Measurements from ENCODE around the gene GIT1. TPM values are rescaled to one million over a fixed set of nuclear protein-coding genes. Genes with fewer than 3 reads are reported as not detected.

Gene GIT1, protein sequence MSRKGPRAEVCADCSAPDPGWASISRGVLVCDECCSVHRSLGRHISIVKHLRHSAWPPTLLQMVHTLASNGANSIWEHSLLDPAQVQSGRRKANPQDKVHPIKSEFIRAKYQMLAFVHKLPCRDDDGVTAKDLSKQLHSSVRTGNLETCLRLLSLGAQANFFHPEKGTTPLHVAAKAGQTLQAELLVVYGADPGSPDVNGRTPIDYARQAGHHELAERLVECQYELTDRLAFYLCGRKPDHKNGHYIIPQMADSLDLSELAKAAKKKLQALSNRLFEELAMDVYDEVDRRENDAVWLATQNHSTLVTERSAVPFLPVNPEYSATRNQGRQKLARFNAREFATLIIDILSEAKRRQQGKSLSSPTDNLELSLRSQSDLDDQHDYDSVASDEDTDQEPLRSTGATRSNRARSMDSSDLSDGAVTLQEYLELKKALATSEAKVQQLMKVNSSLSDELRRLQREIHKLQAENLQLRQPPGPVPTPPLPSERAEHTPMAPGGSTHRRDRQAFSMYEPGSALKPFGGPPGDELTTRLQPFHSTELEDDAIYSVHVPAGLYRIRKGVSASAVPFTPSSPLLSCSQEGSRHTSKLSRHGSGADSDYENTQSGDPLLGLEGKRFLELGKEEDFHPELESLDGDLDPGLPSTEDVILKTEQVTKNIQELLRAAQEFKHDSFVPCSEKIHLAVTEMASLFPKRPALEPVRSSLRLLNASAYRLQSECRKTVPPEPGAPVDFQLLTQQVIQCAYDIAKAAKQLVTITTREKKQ
- total RNA-seq, result 10 to 100 TPM; 78.9 to 82.8 TPM
- polyA plus RNA-seq, result 10 to 100 TPM in 1 of 2 donors, 1 to 10 TPM in 1; 4.2 to 24.9 TPM

DNA sequence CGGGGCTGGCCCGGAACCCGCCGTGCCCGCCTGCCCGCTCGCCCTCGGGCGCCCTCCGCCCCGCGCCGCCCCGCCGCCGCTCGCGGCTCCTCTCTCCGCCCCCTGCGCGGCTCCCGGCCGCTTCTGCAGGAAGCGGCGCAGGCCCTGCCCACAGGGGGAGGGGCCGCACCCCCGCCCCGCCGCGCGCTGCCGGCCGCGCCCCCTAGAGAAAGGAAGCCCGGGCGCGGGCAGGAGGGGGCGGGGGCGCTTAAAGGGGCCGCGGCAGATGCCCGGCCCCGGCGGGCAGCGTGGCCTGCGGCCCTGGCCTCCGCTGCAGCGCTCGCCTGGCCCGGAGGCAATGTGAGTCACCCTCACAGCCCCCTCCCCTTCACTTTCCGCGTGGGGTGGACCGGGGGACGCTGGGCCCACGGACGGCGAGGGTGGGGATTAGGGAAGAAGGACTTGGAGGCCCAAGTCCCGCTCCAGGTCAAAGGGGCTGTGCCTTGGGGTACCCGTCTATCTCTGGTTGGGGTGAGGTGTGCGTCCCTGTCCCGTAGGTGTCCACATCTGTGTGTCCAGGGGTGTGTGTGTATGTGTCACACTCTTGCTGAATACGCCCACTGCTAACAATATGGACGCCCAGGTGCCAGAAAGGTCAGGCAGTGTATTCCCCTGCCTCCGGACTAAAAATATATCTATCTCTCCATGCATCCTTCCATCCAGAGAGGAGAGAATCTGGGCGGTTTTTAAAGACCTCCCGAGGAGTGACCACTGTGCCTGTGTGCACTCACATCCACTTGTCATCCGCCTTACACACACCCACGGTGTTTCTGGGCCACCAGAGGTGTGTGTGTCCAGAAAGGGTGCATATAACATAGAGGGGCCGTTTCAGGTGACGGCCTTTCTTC is at the start of gene GIT1:
Gene GIT1, minus strand, starts transcription at position 125 of the 887 bp plus-strand sequence. CDS start 270 bp downstream, outside the sequence.
- intact Hi-C loops (cut with micrococcal nuclease), result loop anchor here (1.0 to 5.0 kb wide), 4 partner anchors 21 to 341 kb away; partner anchors contain the start of genes SSH2 and TP53I13
- no peaks in the 10 kb centered on the region for H3K27me3 ChIP-seq (ENCODE audit: insufficient read depth, low read length)
- peak within 1 kb of the TSS; percentile 93 to 97 (median 95) for H3K4me3 Mint-ChIP-seq
- H3K4me1 ChIP-seq (ENCODE audit: insufficient read depth, low read length), result peaks cover 82% of the 10 kb centered on the region
- peak within 1 kb of the TSS; percentile 61 to 82 for H3K4me3 ChIP-seq (ENCODE audit: low read length in 2 of 2)
- H3K27ac ChIP-seq (ENCODE audit: low read depth, low read length), result peak within 1 kb of the TSS; percentile 70
- H3K9me3 ChIP-seq (ENCODE audit: control insufficient read depth in 1 of 2, low read length in 2 of 2), result no peaks in the 10 kb centered on the region
- peak; percentile 81 to 86 (median 85) for DNase-seq
- no peaks in the 10 kb centered on the region for H3K27me3 Mint-ChIP-seq
- CTCF ChIA-PET (ENCODE audit: partially characterized antibody), result interaction anchor here (1.4 to 28.5 kb wide), 5 partner anchors 9 to 27 kb away, joined by 7 to 523 read pairs (median 105); partner anchors contain the start of genes ABHD15, CORO6 and TP53I13
- H3K36me3 ChIP-seq (ENCODE audit: insufficient read depth, low read length), result no peaks in the 10 kb centered on the region
- peaks cover 0 to 6% of the 10 kb centered on the region in 2 donors for H3K36me3 Mint-ChIP-seq
- no peaks in the 10 kb centered on the region for H3K9me3 Mint-ChIP-seq
- H3K4me1 Mint-ChIP-seq, result peaks cover 30 to 71% (median 53%) of the 10 kb centered on the region in 4 donors
- POLR2A ChIA-PET (ENCODE audit: partially characterized antibody), result interaction anchor here (0.6 to 10.7 kb wide), 5 partner anchors 9 to 28 kb away, joined by 4 to 115 read pairs (median 18); partner anchors contain the start of genes ABHD15 and TP53I13
- peak within 1 kb of the TSS; percentile 86 to 97 (median 92) for H3K27ac Mint-ChIP-seq

GRCh38 chr17:29633886-29634285 is 44.4 kb upstream of the GIT1 start:
- Mint-ChIP-seq H3K4me1 (peaks cover 4 to 7% (median 5%) of the 10 kb centered on the region in 4 donors), H3K27ac (peak overlapping the region in 3 of 7 donors; percentile 25 to 80 (median 70)), H3K4me3 (peak overlapping the region in 1 of 8 donors; percentile 18), H3K27me3 (no peaks in the 10 kb centered on the region), H3K9me3 (no peaks in the 10 kb centered on the region), H3K36me3 (peaks cover 29 to 69% of the 10 kb centered on the region in 2 donors)
- POLR2A ChIA-PET (ENCODE audit: partially characterized antibody), result interaction anchor here (1.4 kb wide), 1 partner anchor 68 kb away, joined by 3 read pairs; no protein-coding TSS in a partner anchor
- Histone ChIP-seq H3K4me3 (ENCODE audit: low read length in 2 of 2) (no peak overlapping the region), H3K9me3 (ENCODE audit: control insufficient read depth in 1 of 2, low read length in 2 of 2) (no peaks in the 10 kb centered on the region), H3K4me1 (ENCODE audit: insufficient read depth, low read length) (no peaks in the 10 kb centered on the region), H3K36me3 (ENCODE audit: insufficient read depth, low read length) (peaks cover 69% of the 10 kb centered on the region), H3K27ac (ENCODE audit: low read depth, low read length) (no peak overlapping the region), H3K27me3 (ENCODE audit: insufficient read depth, low read length) (no peaks in the 10 kb centered on the region)
- intact Hi-C loops (cut with micrococcal nuclease), result no loop called here
- CTCF ChIA-PET (ENCODE audit: partially characterized antibody), result interaction anchor here (1.0 kb wide), 1 partner anchor 17 kb away, joined by 4 read pairs; no protein-coding TSS in a partner anchor
- DNase-seq, result no peak

DNA sequence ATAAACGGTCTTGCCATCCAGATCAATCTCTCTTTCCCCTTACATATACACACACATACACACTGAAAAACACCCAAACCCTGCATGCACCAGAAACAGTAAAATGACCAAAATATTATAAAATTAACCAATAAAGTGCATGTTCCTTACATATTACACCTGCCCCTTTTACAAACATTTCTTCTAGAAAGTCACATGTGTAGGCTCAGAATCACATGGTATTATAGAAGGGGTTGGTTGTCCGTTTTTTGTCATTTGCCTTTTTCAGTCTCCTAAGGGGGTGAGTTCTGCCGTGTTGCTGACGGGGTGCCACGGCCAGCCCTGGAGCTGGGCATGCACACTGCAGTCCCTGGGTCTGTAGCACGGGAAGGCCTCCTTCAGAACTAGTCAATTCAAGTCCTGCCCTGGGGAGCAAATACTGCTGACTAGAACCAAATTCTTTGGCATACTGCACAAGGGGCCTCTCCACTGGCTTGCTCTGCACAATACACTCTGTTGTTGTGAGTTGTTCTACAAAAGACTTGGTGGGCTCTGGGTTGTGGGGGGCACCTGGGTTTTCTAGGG is 41.3 kb upstream of the GIT1 start:
- Mint-ChIP-seq H3K4me3 (no peak overlapping the region), H3K36me3 (peaks cover 20 to 65% of the 10 kb centered on the region in 2 donors), H3K9me3 (no peaks in the 10 kb centered on the region), H3K4me1 (peaks cover 4 to 14% (median 10%) of the 10 kb centered on the region in 4 donors), H3K27me3 (no peaks in the 10 kb centered on the region), H3K27ac (peak overlapping the region in 3 of 7 donors; percentile 21 to 76 (median 46))
- ChIA-PET CTCF (ENCODE audit: partially characterized antibody) (interaction anchor here (2.6 kb wide), 1 partner anchor 13 kb away, joined by 10 read pairs; no protein-coding TSS in a partner anchor), POLR2A (ENCODE audit: partially characterized antibody) (no interaction called here)
- intact Hi-C loops (cut with micrococcal nuclease), result no loop called here
- H3K36me3 ChIP-seq (ENCODE audit: insufficient read depth, low read length), result peaks cover 55% of the 10 kb centered on the region
- H3K4me3 ChIP-seq (ENCODE audit: low read length in 2 of 2), result no peak overlapping the region
- no peaks in the 10 kb centered on the region for H3K9me3 ChIP-seq (ENCODE audit: control insufficient read depth in 1 of 2, low read length in 2 of 2)
- H3K27ac ChIP-seq (ENCODE audit: low read depth, low read length), result no peak overlapping the region
- H3K4me1 ChIP-seq (ENCODE audit: insufficient read depth, low read length), result no peaks in the 10 kb centered on the region
- no peaks in the 10 kb centered on the region for H3K27me3 ChIP-seq (ENCODE audit: insufficient read depth, low read length)
- no peak for DNase-seq

DNA sequence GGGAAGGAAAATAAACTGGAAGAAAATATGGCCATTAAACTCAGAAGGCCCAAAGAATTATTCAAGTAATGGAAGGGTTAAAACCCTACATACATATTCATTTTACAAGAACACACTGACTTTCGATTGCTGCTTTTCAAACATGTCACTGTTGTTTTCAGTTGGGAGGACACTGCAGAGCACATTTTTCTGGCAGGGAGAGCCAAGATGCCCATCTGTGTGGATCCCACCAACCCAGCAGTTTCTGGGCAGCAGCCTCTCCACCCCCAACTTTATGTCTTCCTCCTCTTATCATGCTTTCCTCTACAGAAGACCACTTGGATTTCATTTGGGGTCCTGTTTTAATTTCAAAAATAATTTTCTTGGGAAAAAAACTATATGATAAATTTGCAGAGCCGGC is 40.4 kb upstream of the GIT1 start:
- H3K27ac Mint-ChIP-seq, result peak overlapping the region in 3 of 7 donors; percentile 11 to 53 (median 35)
- POLR2A ChIA-PET (ENCODE audit: partially characterized antibody), result interaction anchor here (1.0 kb wide), 1 partner anchor 9 kb away, joined by 4 read pairs; no protein-coding TSS in a partner anchor
- Histone ChIP-seq H3K9me3 (ENCODE audit: control insufficient read depth in 1 of 2, low read length in 2 of 2) (no peaks in the 10 kb centered on the region), H3K27ac (ENCODE audit: low read depth, low read length) (no peak overlapping the region), H3K36me3 (ENCODE audit: insufficient read depth, low read length) (peaks cover 47% of the 10 kb centered on the region), H3K4me1 (ENCODE audit: insufficient read depth, low read length) (no peaks in the 10 kb centered on the region), H3K27me3 (ENCODE audit: insufficient read depth, low read length) (no peaks in the 10 kb centered on the region), H3K4me3 (ENCODE audit: low read length in 2 of 2) (no peak overlapping the region)
- CTCF ChIA-PET (ENCODE audit: partially characterized antibody), result no interaction called here
- H3K4me3 Mint-ChIP-seq, result no peak overlapping the region
- no peaks in the 10 kb centered on the region for H3K9me3 Mint-ChIP-seq
- peaks cover 7 to 16% (median 10%) of the 10 kb centered on the region in 4 donors for H3K4me1 Mint-ChIP-seq
- intact Hi-C loops (cut with micrococcal nuclease), result no loop called here
- peaks cover 18 to 59% of the 10 kb centered on the region in 2 donors for H3K36me3 Mint-ChIP-seq
- no peak for DNase-seq
- H3K27me3 Mint-ChIP-seq, result no peaks in the 10 kb centered on the region

- Mint-ChIP-seq H3K27me3 (no peaks in the 10 kb centered on the region), H3K9me3 (no peaks in the 10 kb centered on the region), H3K4me3 (no peak overlapping the region), H3K36me3 (peaks cover 14 to 49% of the 10 kb centered on the region in 2 donors), H3K27ac (peak overlapping the region in 5 of 7 donors; percentile 23 to 68 (median 50)), H3K4me1 (peaks cover 8 to 24% (median 14%) of the 10 kb centered on the region in 4 donors)
- DNase-seq, result no peak
- no peaks in the 10 kb centered on the region for H3K9me3 ChIP-seq (ENCODE audit: control insufficient read depth in 1 of 2, low read length in 2 of 2)
- H3K4me3 ChIP-seq (ENCODE audit: low read length in 2 of 2), result no peak overlapping the region
- peaks cover 39% of the 10 kb centered on the region for H3K36me3 ChIP-seq (ENCODE audit: insufficient read depth, low read length)
- intact Hi-C loops (cut with micrococcal nuclease), result no loop called here
- no peak overlapping the region for H3K27ac ChIP-seq (ENCODE audit: low read depth, low read length)
- no peaks in the 10 kb centered on the region for H3K27me3 ChIP-seq (ENCODE audit: insufficient read depth, low read length)
- ChIA-PET POLR2A (ENCODE audit: partially characterized antibody) (interaction anchor here (1.0 to 1.1 kb wide), 2 partner anchors 11 kb away, joined by 3 to 4 read pairs; no protein-coding TSS in a partner anchor), CTCF (ENCODE audit: partially characterized antibody) (interaction anchor here (1.0 kb wide), 1 partner anchor 151 kb away, joined by 3 read pairs; no protein-coding TSS in a partner anchor)
- peaks cover 9% of the 10 kb centered on the region for H3K4me1 ChIP-seq (ENCODE audit: insufficient read depth, low read length)
Measured at GRCh38 chr17:29628644-29629043, 39.2 kb upstream of the GIT1 start.

GRCh38 chr17:29627951-29628350 is 38.5 kb upstream of the GIT1 start:
- H3K36me3 Mint-ChIP-seq, result peaks cover 14 to 42% of the 10 kb centered on the region in 2 donors
- Histone ChIP-seq H3K36me3 (ENCODE audit: insufficient read depth, low read length) (peaks cover 33% of the 10 kb centered on the region), H3K4me1 (ENCODE audit: insufficient read depth, low read length) (peaks cover 16% of the 10 kb centered on the region), H3K27ac (ENCODE audit: low read depth, low read length) (no peak overlapping the region), H3K27me3 (ENCODE audit: insufficient read depth, low read length) (no peaks in the 10 kb centered on the region), H3K4me3 (ENCODE audit: low read length in 2 of 2) (no peak overlapping the region), H3K9me3 (ENCODE audit: control insufficient read depth in 1 of 2, low read length in 2 of 2) (no peaks in the 10 kb centered on the region)
- H3K4me3 Mint-ChIP-seq, result no peak overlapping the region
- no peaks in the 10 kb centered on the region for H3K27me3 Mint-ChIP-seq
- intact Hi-C loops (cut with micrococcal nuclease), result no loop called here
- peaks cover 11 to 31% (median 19%) of the 10 kb centered on the region in 4 donors for H3K4me1 Mint-ChIP-seq
- H3K9me3 Mint-ChIP-seq, result no peaks in the 10 kb centered on the region
- H3K27ac Mint-ChIP-seq, result peak overlapping the region in 5 of 7 donors; percentile 0 to 92 (median 62)
- CTCF ChIA-PET (ENCODE audit: partially characterized antibody), result interaction anchor here (0.6 to 22.5 kb wide), 3 partner anchors 11 to 74 kb away, joined by 4 to 523 read pairs (median 9); partner anchors contain the start of genes ABHD15 and TP53I13
- DNase-seq, result no peak
- POLR2A ChIA-PET (ENCODE audit: partially characterized antibody), result interaction anchor here (1.6 to 1.8 kb wide), 2 partner anchors 11 to 13 kb away, joined by 5 to 6 read pairs; no protein-coding TSS in a partner anchor

Measured in CD4-positive, alpha-beta memory T cell (primary cell).